ENCODE measurements around the gene CELF4.

The CELF4 gene

GRCh38 chr18:37249171-37249886, 316.3 kb downstream of the CELF4 start:
- DNase-seq = no peak

- DNase-seq = no peak
Observed at GRCh38 chr18:37248281-37248680, 317.3 kb downstream of the CELF4 start.

GRCh38 chr18:37247497-37248161, 318.0 kb downstream of the CELF4 start:
- DNase-seq = no peak

- no peak for DNase-seq
Observed at GRCh38 chr18:37246779-37247340, 318.7 kb downstream of the CELF4 start.

GRCh38 chr18:37244618-37245017, 321.0 kb downstream of the CELF4 start:
- no peak for DNase-seq

GRCh38 chr18:37243741-37244140, 321.9 kb downstream of the CELF4 start:
- DNase-seq = no peak

- DNase-seq = no peak
Observed at GRCh38 chr18:37242826-37243560, 322.6 kb downstream of the CELF4 start.

- no peak for DNase-seq
Observed at GRCh38 chr18:37242091-37242490, 323.5 kb downstream of the CELF4 start.

- no peak for DNase-seq
Observed at GRCh38 chr18:37238282-37239108, 327.1 kb downstream of the CELF4 start.

- DNase-seq = no peak
Observed at GRCh38 chr18:37235583-37235982, 330.0 kb downstream of the CELF4 start.

GRCh38 chr18:37231251-37231650, 334.3 kb downstream of the CELF4 start:
- no peak for DNase-seq

- no peak for DNase-seq
Observed at GRCh38 chr18:37230768-37231167, 334.8 kb downstream of the CELF4 start.

- DNase-seq = no peak
Observed at GRCh38 chr18:37225279-37225678, 340.3 kb downstream of the CELF4 start.

- no peak for DNase-seq
Observed at GRCh38 chr18:37222999-37223378, 342.6 kb downstream of the CELF4 start.

GRCh38 chr18:37222354-37222998, 343.1 kb downstream of the CELF4 start:
- DNase-seq = no peak

GRCh38 chr18:37219257-37219656, 346.3 kb downstream of the CELF4 start:
- DNase-seq = no peak

- no peak for DNase-seq
Observed at GRCh38 chr18:37218022-37218590, 347.5 kb downstream of the CELF4 start.

- DNase-seq = no peak
Observed at GRCh38 chr18:37210781-37211180, 354.8 kb downstream of the CELF4 start.

GRCh38 chr18:37207343-37207742, 358.3 kb downstream of the CELF4 start:
- no peak for DNase-seq

- no peak for DNase-seq
Observed at GRCh38 chr18:37199741-37200140, 365.9 kb downstream of the CELF4 start.

Data from cerebellar nuclear complex (tissue), 1 donor.